A549 (cell line): ENCODE data around the gene SLC5A5.

Experiments used
- CTCF ChIP-seq: fragments of >200 bp; sonication (Bioruptor Twin); formaldehyde crosslinking; IDR thresholded peaks from 3 replicates; pipeline ENCODE4 v1.5.1; 2016
- EHMT2 ChIP-seq: fragments of 200-600 bp; sonication (generic); IDR thresholded peaks from 2 replicates; pipeline ENCODE4 v1.6.1; 2016; ENCODE audit warnings: antibody characterized with exemption, low read depth, mild to moderate bottlenecking, moderate library complexity
- ESRRA ChIP-seq: fragments of 150-350 bp; IDR thresholded peaks from 2 replicates; pipeline ENCODE4 v1.6.1; 2014; ENCODE audit warnings: mild to moderate bottlenecking, low read length, borderline replicate concordance
- FOSB ChIP-seq: fragments of 250-450 bp; sonication (Bioruptor Pico); IDR thresholded peaks from 2 replicates; pipeline ENCODE4 v1.5.0; 2020; ENCODE audit warnings: mild to moderate bottlenecking, moderate library complexity
- HOXB13 ChIP-seq: fragments of 250-450 bp; sonication (Bioruptor Pico); IDR thresholded peaks from 2 replicates; pipeline ENCODE4 v1.5.0; 2020; ENCODE audit warnings: low read depth, mild to moderate bottlenecking, moderate library complexity
- MAFK ChIP-seq: fragments of 450-650 bp; IDR thresholded peaks from 2 replicates; pipeline ENCODE4 v1.6.1; 2014; ENCODE audit not compliant: partially characterized antibody
- MAZ ChIP-seq: fragments of 150-350 bp; IDR thresholded peaks from 2 replicates; pipeline ENCODE4 v1.6.1; 2014; ENCODE audit warnings: antibody characterized with exemption, low read depth, low read length, borderline replicate concordance
- PHF8 ChIP-seq: fragments of 200-600 bp; sonication (generic); IDR thresholded peaks from 2 replicates; pipeline ENCODE4 v1.6.1; 2016; ENCODE audit warnings: low read depth, mild to moderate bottlenecking, antibody characterized with exemption, moderate library complexity, borderline replicate concordance
- POLR2A ChIP-seq: IDR thresholded peaks from 2 replicates; pipeline ENCODE4 v1.6.1; 2012; ENCODE audit warnings: mild to moderate bottlenecking, low read length
- RAD21 ChIP-seq, 2 experiments: fragments of >200 bp in 1 of 2; sonication (Bioruptor Twin) in 1 of 2; formaldehyde crosslinking in 1 of 2; IDR thresholded peaks in 1 of 2; conservative IDR thresholded peaks in 1 of 2; 2 replicates in 1 of 2; 3 replicates in 1 of 2; pipeline ENCODE4 v1.6.1; 2012 to 2018; ENCODE audit warnings: inconsistent platforms in 1 of 2
- RCOR1 ChIP-seq: fragments of 150-350 bp; IDR thresholded peaks from 2 replicates; pipeline ENCODE4 v1.6.1; 2014; ENCODE audit warnings: antibody characterized with exemption, low read length, low read depth
- SMC3 ChIP-seq: fragments of >200 bp; sonication (Bioruptor Twin); formaldehyde crosslinking; IDR thresholded peaks from 3 replicates; pipeline ENCODE4 v1.6.1; 2018; ENCODE audit warnings: inconsistent platforms
- TF ChIP-seq, protein P1 (sequence below): fragments of >200 bp; sonication (Bioruptor Twin); formaldehyde crosslinking; IDR thresholded peaks from 3 replicates; pipeline ENCODE4 v1.6.1; 2016
- TF ChIP-seq, protein P2 (sequence below): IDR thresholded peaks from 2 replicates; pipeline ENCODE4 v1.6.1; 2012

DNA sequence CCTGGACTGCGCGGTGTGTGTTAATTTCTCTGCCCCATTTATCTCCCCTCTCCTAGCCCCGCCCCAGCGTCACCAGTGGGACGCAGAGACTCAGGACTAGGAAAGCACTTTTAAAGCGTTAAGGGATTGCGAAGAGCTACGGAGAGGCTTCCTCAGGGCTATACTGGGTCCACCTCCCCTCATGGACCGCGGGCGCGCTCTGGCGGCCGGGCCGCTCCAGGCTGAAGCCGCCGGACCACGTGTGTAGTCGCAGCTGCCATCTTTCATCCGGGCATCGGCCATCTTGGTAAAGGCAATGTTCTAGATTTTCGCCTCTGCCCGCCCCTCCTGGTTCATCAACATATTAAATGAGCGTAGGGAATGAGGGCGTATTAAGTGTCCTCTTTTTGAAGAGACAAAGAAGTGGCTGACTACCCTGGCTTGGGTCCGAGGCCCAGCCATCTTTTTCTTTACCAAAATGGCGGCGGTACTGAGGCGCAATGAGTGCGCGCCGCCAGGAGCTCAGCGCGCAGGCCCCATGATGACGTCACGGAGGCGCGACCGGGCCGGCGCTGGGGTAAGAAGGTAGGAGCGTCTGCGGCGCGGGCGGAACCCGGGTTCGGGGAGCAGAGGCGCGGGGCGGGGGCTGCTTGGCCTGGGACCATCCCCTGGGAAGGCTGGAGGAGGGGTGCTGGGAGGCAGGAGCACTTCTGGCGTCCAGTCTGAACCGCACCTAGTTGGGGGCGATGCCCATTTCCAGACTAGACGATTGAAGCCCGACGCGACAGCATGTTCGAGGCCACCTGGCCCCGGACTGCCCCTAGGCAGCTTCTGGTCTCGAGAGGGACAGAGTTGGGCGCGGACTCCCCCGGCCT is 61.0 kb downstream of the SLC5A5 start, which contains the start of gene CCDC124:
- peak; percentile 89 for TF ChIP-seq CTCF
- no peak for TF ChIP-seq ESRRA
- TF ChIP-seq, protein P1, sequence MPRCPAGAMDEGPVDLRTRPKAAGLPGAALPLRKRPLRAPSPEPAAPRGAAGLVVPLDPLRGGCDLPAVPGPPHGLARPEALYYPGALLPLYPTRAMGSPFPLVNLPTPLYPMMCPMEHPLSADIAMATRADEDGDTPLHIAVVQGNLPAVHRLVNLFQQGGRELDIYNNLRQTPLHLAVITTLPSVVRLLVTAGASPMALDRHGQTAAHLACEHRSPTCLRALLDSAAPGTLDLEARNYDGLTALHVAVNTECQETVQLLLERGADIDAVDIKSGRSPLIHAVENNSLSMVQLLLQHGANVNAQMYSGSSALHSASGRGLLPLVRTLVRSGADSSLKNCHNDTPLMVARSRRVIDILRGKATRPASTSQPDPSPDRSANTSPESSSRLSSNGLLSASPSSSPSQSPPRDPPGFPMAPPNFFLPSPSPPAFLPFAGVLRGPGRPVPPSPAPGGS, result peak; percentile 49; the same call in 1 of the 3 replicates
- TF ChIP-seq FOSB, result no peak
- TF ChIP-seq PHF8, result peak; percentile 65
- peak; percentile 98 for TF ChIP-seq SMC3
- no peak for TF ChIP-seq MAFK
- TF ChIP-seq RAD21 (conservative IDR thresholded peaks at IDR 0.05 in 1 of 2, IDR thresholded peaks at IDR 0.05 in 1 of 2), result peak; percentile 95 to 98
- TF ChIP-seq HOXB13, result peak; percentile 87
- TF ChIP-seq POLR2A, result peak; percentile 63
- TF ChIP-seq MAZ, result 0 out of 2 replicates have a peak, but pooled peaks have one; percentile 20
- no peak for TF ChIP-seq EHMT2
- TF ChIP-seq RCOR1, result no peak
- TF ChIP-seq, protein P2, sequence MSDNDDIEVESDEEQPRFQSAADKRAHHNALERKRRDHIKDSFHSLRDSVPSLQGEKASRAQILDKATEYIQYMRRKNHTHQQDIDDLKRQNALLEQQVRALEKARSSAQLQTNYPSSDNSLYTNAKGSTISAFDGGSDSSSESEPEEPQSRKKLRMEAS, result peak; percentile 99
